RKO (cell line): ENCODE results near the gene FAM187B.
"Not testable (repeated sequence)": the region's sequence is repeated elsewhere in the genome, so short reads cannot be mapped to it uniquely, and the experiment has no call there.

Source experiments
- DNase-seq: peaks from one replicate; pipeline ENCODE4 v3.0.0-alpha.2; 2016; ENCODE audit warnings: low spot score

FAM187B gene

DNA sequence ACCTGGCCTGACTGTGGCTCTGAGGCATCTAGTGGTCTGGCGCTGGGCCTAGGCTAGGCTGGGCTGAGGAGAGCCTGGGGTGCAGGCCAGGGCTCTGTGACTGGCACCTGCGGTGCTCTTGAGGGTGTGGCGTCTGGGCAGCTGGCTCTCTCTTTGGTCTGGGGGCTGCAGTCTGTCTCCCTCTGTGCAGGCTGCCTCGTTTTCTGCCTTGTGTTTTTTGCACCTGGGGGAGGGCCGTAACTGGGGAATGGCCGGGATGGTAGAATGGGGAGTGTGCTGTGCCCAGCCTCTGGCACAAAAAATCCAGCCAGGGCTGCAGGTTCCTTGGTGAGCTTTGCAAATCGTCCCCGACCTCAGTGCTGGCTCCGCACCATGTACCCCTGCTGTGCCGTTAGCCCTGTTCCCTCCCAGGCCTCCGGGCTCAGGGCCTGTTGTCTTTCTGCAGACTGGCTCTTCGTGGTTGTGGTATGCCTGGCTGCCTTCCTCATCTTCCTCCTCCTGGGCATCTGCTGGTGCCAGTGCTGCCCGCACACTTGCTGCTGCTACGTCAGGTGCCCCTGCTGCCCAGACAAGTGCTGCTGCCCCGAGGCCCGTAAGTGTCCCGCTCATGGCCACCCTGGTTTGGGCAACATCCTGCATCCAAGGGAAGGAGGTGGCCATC lies 33.7 kb upstream of the FAM187B start:
- DNase-seq = no peak

- no peak for DNase-seq
Measured at GRCh38 chr19:35261356-35262100, 33.0 kb upstream of the FAM187B start.

GRCh38 chr19:35260694-35261304 lies 32.3 kb upstream of the FAM187B start:
- DNase-seq = no peak

- no peak for DNase-seq
Measured at GRCh38 chr19:35257113-35257461, 28.5 kb upstream of the FAM187B start.

DNA sequence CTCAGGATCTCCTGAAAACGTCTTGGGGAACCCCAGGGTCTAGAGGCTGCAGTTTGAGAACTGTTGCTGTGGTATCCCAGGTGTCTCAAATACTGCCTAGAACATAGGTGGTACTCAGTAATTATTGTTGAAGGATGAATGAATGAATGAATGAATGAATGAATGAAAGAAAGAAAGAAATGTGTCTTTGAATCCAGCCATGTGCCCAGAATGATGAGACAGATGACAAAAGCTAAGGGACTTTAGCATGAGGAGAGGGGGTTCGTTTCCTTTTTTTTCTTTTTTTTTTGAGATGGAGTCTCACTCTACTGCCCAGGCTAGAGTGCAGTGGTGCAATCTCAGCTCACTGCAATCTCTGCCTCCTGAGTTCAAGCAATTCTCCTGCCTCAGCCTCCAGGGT lies 28.0 kb upstream of the FAM187B start:
- no peak for DNase-seq

DNA sequence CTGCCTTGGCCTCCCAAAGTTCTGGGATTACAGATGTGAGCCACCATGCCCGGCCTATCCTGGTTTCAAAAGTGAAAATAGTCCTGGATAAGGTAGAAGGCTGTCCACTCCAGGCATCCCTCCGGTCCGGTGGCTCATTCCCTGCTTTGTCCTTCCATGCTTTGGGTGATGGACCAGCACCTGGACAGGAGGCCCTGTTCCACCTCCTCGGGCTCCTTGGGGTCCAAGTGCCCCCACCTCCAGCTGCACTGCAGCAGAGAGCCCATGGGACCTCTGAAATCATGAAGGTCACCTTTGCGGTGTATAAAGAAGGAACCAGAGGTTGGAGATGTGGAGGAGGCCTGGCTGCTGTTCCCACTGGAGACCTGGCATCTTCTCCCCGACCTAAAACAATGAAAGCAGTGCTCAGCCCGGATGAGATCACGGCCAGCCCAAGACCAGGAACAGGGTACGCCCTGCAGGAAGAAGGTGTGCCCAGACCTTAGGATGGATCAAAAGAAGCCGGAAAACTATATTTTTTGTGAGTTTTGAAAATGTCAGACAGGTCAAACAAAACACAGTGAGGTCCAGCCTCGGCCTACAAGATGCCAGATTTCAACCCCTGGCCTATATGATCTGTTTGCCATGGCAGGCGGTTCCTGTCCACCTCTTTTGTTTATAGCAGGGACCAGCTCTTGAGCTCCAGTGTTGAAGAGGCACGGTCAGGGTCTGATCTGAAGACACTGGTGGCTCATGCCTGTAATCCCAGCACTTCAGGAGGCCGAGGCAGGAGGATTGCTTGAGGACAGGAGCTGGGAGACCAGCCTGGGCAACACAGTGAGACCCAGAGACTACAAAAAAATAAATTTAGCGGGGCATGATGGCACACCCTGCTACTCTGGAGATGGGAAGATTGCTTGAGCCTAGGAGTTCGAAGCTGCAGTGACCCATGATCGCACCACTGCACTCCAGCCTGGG lies 26.1 kb upstream of the FAM187B start:
- no peak for DNase-seq

GRCh38 chr19:35253316-35254286 lies 25.1 kb upstream of the FAM187B start:
- no peak for DNase-seq

- DNase-seq = no peak
Measured at GRCh38 chr19:35251456-35251855, 22.9 kb upstream of the FAM187B start.

GRCh38 chr19:35249848-35250711 lies 21.5 kb upstream of the FAM187B start:
- DNase-seq = no peak

- peak; percentile 34 for DNase-seq
Measured at GRCh38 chr19:35249146-35249847, 20.8 kb upstream of the FAM187B start.

DNA sequence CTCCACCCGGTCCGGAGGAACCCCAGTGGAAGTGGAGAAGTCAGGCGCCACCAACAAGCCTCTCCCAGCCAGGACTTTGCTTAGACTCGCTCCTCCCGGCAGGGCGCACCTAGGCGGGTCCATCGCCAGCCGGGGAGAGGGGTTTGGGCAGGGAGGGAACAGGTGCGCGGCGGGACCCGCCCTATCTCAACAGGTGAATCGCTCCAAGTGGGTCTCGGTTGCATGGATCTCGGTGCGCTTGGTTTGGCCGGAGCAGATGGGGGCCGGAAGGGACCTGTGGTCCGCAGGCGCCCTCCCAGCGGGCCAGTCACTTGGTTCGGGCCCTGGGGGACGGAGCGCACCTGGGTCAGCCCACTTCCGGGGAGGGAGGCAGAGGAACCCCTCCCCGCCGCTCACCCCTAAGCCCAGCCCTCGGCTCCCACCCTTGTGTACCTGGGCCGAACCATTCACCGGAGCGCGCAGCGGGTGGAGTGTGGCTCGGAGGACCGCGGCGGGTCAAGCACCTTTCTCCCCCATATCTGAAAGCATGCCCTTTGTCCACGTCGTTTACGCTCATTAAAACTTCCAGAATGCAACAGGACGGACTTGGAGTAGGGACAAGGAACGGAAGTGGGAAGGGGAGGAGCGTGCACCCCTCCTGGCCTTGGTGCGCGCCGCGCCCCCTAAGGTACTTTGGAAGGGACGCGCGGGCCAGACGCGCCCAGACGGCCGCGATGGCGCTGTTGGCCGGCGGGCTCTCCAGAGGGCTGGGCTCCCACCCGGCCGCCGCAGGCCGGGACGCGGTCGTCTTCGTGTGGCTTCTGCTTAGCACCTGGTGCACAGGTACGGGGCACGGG lies 20.0 kb upstream of the FAM187B start, which contains the start of gene LSR:
Gene LSR, plus strand, starts transcription at position 693 of the 836 bp plus-strand sequence. Its CDS starts 21 bp downstream, at position 714.
- peak; percentile 85 for DNase-seq

- peak; percentile 89 for DNase-seq
Measured at GRCh38 chr19:35247526-35248309, 19.2 kb upstream of the FAM187B start.

- no peak for DNase-seq
Measured at GRCh38 chr19:35246466-35247092, 18.0 kb upstream of the FAM187B start.

GRCh38 chr19:35241417-35241816 lies 12.9 kb upstream of the FAM187B start:
- no peak for DNase-seq

GRCh38 chr19:35240327-35240726 lies 11.8 kb upstream of the FAM187B start:
- DNase-seq = no peak

DNA sequence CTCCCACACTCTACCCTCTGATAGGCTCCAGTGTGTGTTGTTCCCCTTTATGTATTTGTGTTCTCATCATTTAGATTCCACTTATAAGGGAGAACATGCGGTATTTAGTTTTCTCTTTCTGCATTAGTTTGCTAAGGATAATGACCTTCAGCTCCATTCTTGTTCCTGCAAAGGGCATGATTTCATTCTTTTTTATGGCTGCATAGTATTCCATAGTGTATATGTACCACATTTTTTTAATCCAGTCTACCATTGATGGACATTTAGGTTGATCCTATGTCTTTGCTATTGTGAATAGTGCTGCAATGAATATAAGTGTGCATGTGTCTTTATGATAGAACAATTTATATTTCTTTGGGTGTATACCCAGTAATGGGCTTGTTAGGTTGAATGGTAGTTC lies 11.1 kb upstream of the FAM187B start:
- DNase-seq = not testable (repeated sequence)
